GM23338 (cell line): Measurements from ENCODE around the gene ART4. TPM values are rescaled to one million over a fixed set of nuclear protein-coding genes. Genes with fewer than 3 reads are reported as not detected.

Experiments used
- ATAC-seq: fragments of 200-7000 bp; cut with Tn5 transposase; 3 replicates; pipeline ENCODE4 v1.9.1; 2020
- DNase-seq: peaks from one replicate; pipeline ENCODE4 v3.0.0-alpha.2; 2015; ENCODE audit warnings: low spot score
- H2AFZ ChIP-seq: fragments of 200-600 bp; sonication (generic); 2 replicates; pipeline ENCODE4 v1.8.0; 2016; ENCODE audit warnings: antibody characterized with exemption, mild to moderate bottlenecking, moderate library complexity
- H3F3A ChIP-seq: fragments of 200-600 bp; sonication (generic); replicated peaks from 2 replicates; pipeline ENCODE4 v1.8.0; 2017; ENCODE audit warnings: antibody characterized with exemption, mixed run types, low read depth
- H3K27ac ChIP-seq: fragments of 200-600 bp; sonication (generic); 2 replicates; pipeline ENCODE4 v1.6.1; 2016; ENCODE audit warnings: low read depth
- H3K27me3 ChIP-seq: fragments of 200-600 bp; sonication (generic); 2 replicates; pipeline ENCODE4 v1.8.0; 2016; ENCODE audit warnings: mild to moderate bottlenecking, mixed run types, moderate library complexity; ENCODE audit not compliant: insufficient read depth
- H3K36me3 ChIP-seq: fragments of 200-600 bp; sonication (generic); 2 replicates; pipeline ENCODE4 v1.8.0; 2016; ENCODE audit warnings: mild to moderate bottlenecking; ENCODE audit not compliant: insufficient read depth
- H3K4me1 ChIP-seq: fragments of 200-600 bp; sonication (generic); 2 replicates; pipeline ENCODE4 v1.8.0; 2016; ENCODE audit warnings: mild to moderate bottlenecking, moderate library complexity; ENCODE audit not compliant: insufficient read depth
- H3K4me2 ChIP-seq: fragments of 200-600 bp; sonication (generic); 2 replicates; pipeline ENCODE4 v1.7.1; 2017; ENCODE audit warnings: mixed run types
- H3K4me3 ChIP-seq: fragments of 200-600 bp; sonication (generic); 2 replicates; pipeline ENCODE4 v1.6.1; 2016; ENCODE audit warnings: mixed run types
- H3K79me2 ChIP-seq: fragments of 200-600 bp; sonication (generic); replicated peaks from 2 replicates; pipeline ENCODE4 v1.8.0; 2017; ENCODE audit warnings: mild to moderate bottlenecking; ENCODE audit not compliant: insufficient read depth
- H3K9me2 ChIP-seq: fragments of 200-600 bp; sonication (generic); 2 replicates; pipeline ENCODE4 v1.8.0; 2017; ENCODE audit not compliant: insufficient read depth
- H4K20me1 ChIP-seq: fragments of 200-600 bp; sonication (generic); replicated peaks from 2 replicates; pipeline ENCODE4 v1.8.0; 2017; ENCODE audit warnings: mild to moderate bottlenecking; ENCODE audit not compliant: insufficient read depth
- H3K27ac Mint-ChIP-seq: 2 replicates; pipeline ENCODE4 v1.8.0; 2020; ENCODE audit warnings: inconsistent platforms, mild to moderate bottlenecking, moderate library complexity, mixed read lengths
- H3K27me3 Mint-ChIP-seq: 3 replicates; pipeline ENCODE4 v1.8.0; 2022; ENCODE audit warnings: low read depth, mild to moderate bottlenecking, moderate library complexity, mixed read lengths, inconsistent platforms; ENCODE audit not compliant: insufficient read depth, poor library complexity
- H3K36me3 Mint-ChIP-seq: 3 replicates; pipeline ENCODE4 v1.8.0; 2021; ENCODE audit warnings: low read depth, mild to moderate bottlenecking, inconsistent platforms, moderate library complexity, mixed read lengths
- H3K4me1 Mint-ChIP-seq: 3 replicates; pipeline ENCODE4 v1.8.0; 2020; ENCODE audit warnings: mild to moderate bottlenecking, inconsistent platforms, mixed read lengths
- H3K4me3 Mint-ChIP-seq: 3 replicates; pipeline ENCODE4 v1.8.0; 2021; ENCODE audit warnings: moderate library complexity, mild to moderate bottlenecking, inconsistent platforms, mixed read lengths
- H3K9me3 Mint-ChIP-seq: 3 replicates; pipeline ENCODE4 v1.8.0; 2020; ENCODE audit warnings: moderate library complexity, mild to moderate bottlenecking, inconsistent platforms, mixed read lengths
- CTCF ChIP-seq, 2 experiments: fragments of 200-600 bp in 1 of 2; sonication (generic) in 1 of 2; conservative IDR thresholded peaks; 2 replicates each; pipeline versions ENCODE4 v1.5.1 to v1.6.1; 2016 to 2017; ENCODE audit warnings: antibody characterized with exemption in 2 of 2, low read depth in 2 of 2, mild to moderate bottlenecking in 2 of 2, moderate library complexity in 1 of 2
- ETS1 ChIP-seq: IDR thresholded peaks from 2 replicates; pipeline ENCODE4 v1.6.1; 2016; ENCODE audit warnings: antibody characterized with exemption
- ZNF331 ChIP-seq: fragments of 250-450 bp; sonication (Bioruptor Pico); IDR thresholded peaks from 2 replicates; pipeline ENCODE4 v1.5.0; 2020; ENCODE audit warnings: low read depth, mild to moderate bottlenecking, moderate library complexity
- ZNF462 ChIP-seq: fragments of 250-450 bp; sonication (Bioruptor Pico); IDR thresholded peaks from 2 replicates; pipeline ENCODE4 v1.5.0; 2020; ENCODE audit warnings: mild to moderate bottlenecking, moderate library complexity
- polyA plus RNA-seq: library from polyadenylated mRNA; unstranded; fragments of >200 nt; fragmentation: Nextera tagmentation; extraction: Ambion mirVana; gene quantifications from 2 replicates; pipeline ENCODE4 v1.2.1, GENCODE V29; 2016
- total RNA-seq: library from RNA; depleted of rRNA; stranded (reverse); fragments of >200 nt; shearing (Covaris generic); gene quantifications from 2 replicates; pipeline ENCODE4 v1.2.3, GENCODE V29; 2014

The ART4 gene
- total and polyA plus RNA-seq, 2 experiments from 2014 or later = 0.08 TPM; not detected in 1

- H3K4me2 ChIP-seq = no peak overlapping the region
- H3F3A ChIP-seq = no peaks in the 10 kb centered on the region
- H3K27me3 Mint-ChIP-seq = no peaks in the 10 kb centered on the region
- no peaks in the 10 kb centered on the region; the same call in 1 of the 2 replicates for H3K9me2 ChIP-seq
- H3K36me3 ChIP-seq = no peaks in the 10 kb centered on the region
- H3K27ac Mint-ChIP-seq = no peak overlapping the region
- H3K36me3 Mint-ChIP-seq = no peaks in the 10 kb centered on the region
- H3K4me3 Mint-ChIP-seq = no peak overlapping the region
- no peak for ATAC-seq
- no peak overlapping the region for H3K27ac ChIP-seq
- H3K4me3 ChIP-seq = no peak overlapping the region
- peak overlapping the region; percentile 79; the same call in 1 of the 2 replicates for H2AFZ ChIP-seq
- peaks cover 11% of the 10 kb centered on the region; the same call in 1 of the 2 replicates for H3K4me1 ChIP-seq
- H3K79me2 ChIP-seq = no peaks in the 10 kb centered on the region
- peaks cover 20% of the 10 kb centered on the region for H3K4me1 Mint-ChIP-seq
- H3K27me3 ChIP-seq = no peaks in the 10 kb centered on the region
- no peaks in the 10 kb centered on the region for H3K9me3 Mint-ChIP-seq
- DNase-seq = no peak
- peak in 1 of 2 experiments; percentile 45; a peak in 2 of 4 replicates for TF ChIP-seq CTCF (conservative IDR thresholded peaks at IDR 0.05; ENCODE audit: low read depth in 2 of 2)
- no peak for TF ChIP-seq ETS1
- no peaks in the 10 kb centered on the region for H4K20me1 ChIP-seq
Observed at GRCh38 chr12:14892726-14893505, 49.6 kb upstream of the ART4 start.

- H3K4me3 ChIP-seq = no peak overlapping the region
- no peaks in the 10 kb centered on the region for H3K9me3 Mint-ChIP-seq
- H3F3A ChIP-seq = no peaks in the 10 kb centered on the region
- ATAC-seq (no peak), DNase-seq (no peak)
- H2AFZ ChIP-seq = no peak overlapping the region
- no peaks in the 10 kb centered on the region for H3K27me3 ChIP-seq
- H3K9me2 ChIP-seq = no peaks in the 10 kb centered on the region; the same call in 1 of the 2 replicates
- H3K4me1 Mint-ChIP-seq = peaks cover 18% of the 10 kb centered on the region
- no peaks in the 10 kb centered on the region for H4K20me1 ChIP-seq
- H3K36me3 ChIP-seq = no peaks in the 10 kb centered on the region
- no peak overlapping the region for H3K27ac Mint-ChIP-seq
- no peaks in the 10 kb centered on the region for H3K79me2 ChIP-seq
- no peaks in the 10 kb centered on the region for H3K27me3 Mint-ChIP-seq
- peaks cover 8% of the 10 kb centered on the region; the same call in 1 of the 2 replicates for H3K4me1 ChIP-seq
- H3K4me2 ChIP-seq = no peak overlapping the region
- no peak overlapping the region for H3K4me3 Mint-ChIP-seq
- H3K27ac ChIP-seq = no peak overlapping the region
- H3K36me3 Mint-ChIP-seq = no peaks in the 10 kb centered on the region
- TF ChIP-seq ZNF331 (CRISPR knock-in tag) (no peak), CTCF (conservative IDR thresholded peaks at IDR 0.05; ENCODE audit: low read depth in 2 of 2) (no peak), ZNF462 (no peak)
Observed at GRCh38 chr12:14890701-14891100, 47.4 kb upstream of the ART4 start.
